SU-DHL-6 (cell line): ENCODE data around the gene SCYGR4.

Source experiments
- CTCF ChIP-seq: fragments of 200-600 bp; sonication (generic); IDR thresholded peaks from one replicate; pipeline ENCODE4 v1.5.1; 2017; ENCODE audit warnings: antibody characterized with exemption, mild to moderate bottlenecking, low read length, moderate library complexity; ENCODE audit not compliant: insufficient read depth, poor library complexity, severe bottlenecking
- EZH2phosphoT487 ChIP-seq: fragments of 200-600 bp; sonication (generic), shearing (Covaris generic); conservative IDR thresholded peaks from 2 replicates; pipeline ENCODE4 v1.6.1; 2018; ENCODE audit warnings: mild to moderate bottlenecking, antibody characterized with exemption, low read length, moderate library complexity, mixed read lengths

- TF ChIP-seq CTCF: no peak
- TF ChIP-seq EZH2phosphoT487: no peak
Measured at GRCh38 chr2:227610123-227610522, 7.2 kb upstream of the SCYGR4 start.
